ENCODE results near the gene OCSTAMP.

DNA sequence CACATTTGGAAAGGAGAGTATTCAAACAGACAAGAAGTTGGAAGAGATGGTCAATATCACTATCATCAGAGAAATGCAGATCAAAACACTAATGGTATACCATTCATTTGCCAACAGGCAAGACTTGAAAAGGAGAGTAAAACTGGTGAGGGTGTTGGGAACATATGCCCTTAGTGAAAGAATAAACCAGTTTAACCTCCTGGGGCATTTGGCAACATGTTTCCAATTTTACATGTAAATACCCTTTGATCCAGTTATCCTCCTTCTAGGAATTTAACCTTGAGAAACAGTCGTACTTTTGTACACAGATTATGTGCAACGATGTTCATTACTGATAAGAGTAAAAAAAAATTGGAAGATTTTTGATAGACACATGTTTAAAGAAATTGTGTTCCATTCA lies 34.1 kb upstream of the OCSTAMP start:
- TF ChIP-seq, protein P1, sequence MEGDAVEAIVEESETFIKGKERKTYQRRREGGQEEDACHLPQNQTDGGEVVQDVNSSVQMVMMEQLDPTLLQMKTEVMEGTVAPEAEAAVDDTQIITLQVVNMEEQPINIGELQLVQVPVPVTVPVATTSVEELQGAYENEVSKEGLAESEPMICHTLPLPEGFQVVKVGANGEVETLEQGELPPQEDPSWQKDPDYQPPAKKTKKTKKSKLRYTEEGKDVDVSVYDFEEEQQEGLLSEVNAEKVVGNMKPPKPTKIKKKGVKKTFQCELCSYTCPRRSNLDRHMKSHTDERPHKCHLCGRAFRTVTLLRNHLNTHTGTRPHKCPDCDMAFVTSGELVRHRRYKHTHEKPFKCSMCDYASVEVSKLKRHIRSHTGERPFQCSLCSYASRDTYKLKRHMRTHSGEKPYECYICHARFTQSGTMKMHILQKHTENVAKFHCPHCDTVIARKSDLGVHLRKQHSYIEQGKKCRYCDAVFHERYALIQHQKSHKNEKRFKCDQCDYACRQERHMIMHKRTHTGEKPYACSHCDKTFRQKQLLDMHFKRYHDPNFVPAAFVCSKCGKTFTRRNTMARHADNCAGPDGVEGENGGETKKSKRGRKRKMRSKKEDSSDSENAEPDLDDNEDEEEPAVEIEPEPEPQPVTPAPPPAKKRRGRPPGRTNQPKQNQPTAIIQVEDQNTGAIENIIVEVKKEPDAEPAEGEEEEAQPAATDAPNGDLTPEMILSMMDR (IDR thresholded peaks at IDR 0.05; ENCODE audit: insufficient read depth, low read depth, low read length): no peak
- TF ChIP-seq EZH2 (IDR thresholded peaks at IDR 0.05; ENCODE audit: insufficient read depth, low read length): no peak

Measured in astrocyte (in vitro differentiated cells and primary cell).